ENCODE results near the gene RRP9. TPM values are rescaled to one million over a fixed set of nuclear protein-coding genes. Genes with fewer than 3 reads are reported as not detected.

The RRP9 gene
- total and polyA plus RNA-seq, 10 donors: 9.5 to 26.6 (median 14.1) TPM

DNA sequence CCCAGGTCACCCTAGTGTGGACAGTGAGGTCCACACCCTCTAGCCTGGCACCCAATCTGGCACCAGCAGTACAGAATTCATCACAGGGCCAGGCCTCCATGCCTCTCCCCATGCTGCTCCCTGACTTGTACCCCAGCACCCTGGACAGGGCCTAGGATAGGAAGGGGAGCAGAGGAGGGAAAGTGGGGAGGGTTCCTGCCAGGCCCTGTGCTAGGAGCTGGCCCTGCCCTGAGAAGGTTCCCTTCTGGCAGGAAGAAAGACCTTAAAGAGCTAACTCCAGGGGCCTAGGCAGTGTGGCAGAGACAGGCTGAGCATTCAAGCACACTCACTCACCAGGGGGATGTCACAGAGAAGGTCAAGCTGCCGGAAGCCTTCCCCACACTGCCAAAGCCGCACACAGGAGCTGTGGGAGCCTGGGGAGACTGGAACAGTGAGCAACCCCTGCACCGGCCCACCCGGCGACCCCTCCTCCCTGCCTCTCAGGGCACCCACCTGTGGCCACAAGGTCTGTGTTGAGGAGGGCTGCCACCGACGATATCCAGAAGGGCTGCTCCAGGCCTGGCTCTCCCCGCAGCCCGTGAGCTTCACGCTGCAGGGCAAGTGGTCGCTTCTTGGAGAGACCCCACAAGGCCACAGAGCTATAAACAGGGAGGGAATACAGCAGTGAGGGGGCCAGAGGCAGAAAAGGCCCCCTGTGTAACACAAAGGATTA, 7.4 kb downstream of the RRP9 start:
- peaks cover 0 to 3% (median 0%) of the 10 kb centered on the region in 6 donors for H3K4me1 ChIP-seq
- no peak for TF ChIP-seq POLR2A (IDR thresholded peaks at IDR 0.05)
- TF ChIP-seq, protein P1, sequence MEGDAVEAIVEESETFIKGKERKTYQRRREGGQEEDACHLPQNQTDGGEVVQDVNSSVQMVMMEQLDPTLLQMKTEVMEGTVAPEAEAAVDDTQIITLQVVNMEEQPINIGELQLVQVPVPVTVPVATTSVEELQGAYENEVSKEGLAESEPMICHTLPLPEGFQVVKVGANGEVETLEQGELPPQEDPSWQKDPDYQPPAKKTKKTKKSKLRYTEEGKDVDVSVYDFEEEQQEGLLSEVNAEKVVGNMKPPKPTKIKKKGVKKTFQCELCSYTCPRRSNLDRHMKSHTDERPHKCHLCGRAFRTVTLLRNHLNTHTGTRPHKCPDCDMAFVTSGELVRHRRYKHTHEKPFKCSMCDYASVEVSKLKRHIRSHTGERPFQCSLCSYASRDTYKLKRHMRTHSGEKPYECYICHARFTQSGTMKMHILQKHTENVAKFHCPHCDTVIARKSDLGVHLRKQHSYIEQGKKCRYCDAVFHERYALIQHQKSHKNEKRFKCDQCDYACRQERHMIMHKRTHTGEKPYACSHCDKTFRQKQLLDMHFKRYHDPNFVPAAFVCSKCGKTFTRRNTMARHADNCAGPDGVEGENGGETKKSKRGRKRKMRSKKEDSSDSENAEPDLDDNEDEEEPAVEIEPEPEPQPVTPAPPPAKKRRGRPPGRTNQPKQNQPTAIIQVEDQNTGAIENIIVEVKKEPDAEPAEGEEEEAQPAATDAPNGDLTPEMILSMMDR (IDR thresholded peaks at IDR 0.05 in 8 of 11, conservative IDR thresholded peaks at IDR 0.05 in 3 of 11): no peak
- intact Hi-C loops (cut with DNase I; ENCODE audit: low total_unique reads): no loop called here
- peak; percentile 52 for DNase-seq
- 93 to 97% (median 95%) methylated on average over 4 to 11 of the region's 11 CpGs for WGBS, 5 donors
- H3K27me3 ChIP-seq (replicated peaks in 1 of 7): no peaks in the 10 kb centered on the region
- peaks cover 5 to 87% (median 67%) of the 10 kb centered on the region in 6 donors for H3K36me3 ChIP-seq
- H3K27ac ChIP-seq: no peak overlapping the region
- no peaks in the 10 kb centered on the region for H3K9me3 ChIP-seq
- H3K4me3 ChIP-seq: no peak overlapping the region

DNA sequence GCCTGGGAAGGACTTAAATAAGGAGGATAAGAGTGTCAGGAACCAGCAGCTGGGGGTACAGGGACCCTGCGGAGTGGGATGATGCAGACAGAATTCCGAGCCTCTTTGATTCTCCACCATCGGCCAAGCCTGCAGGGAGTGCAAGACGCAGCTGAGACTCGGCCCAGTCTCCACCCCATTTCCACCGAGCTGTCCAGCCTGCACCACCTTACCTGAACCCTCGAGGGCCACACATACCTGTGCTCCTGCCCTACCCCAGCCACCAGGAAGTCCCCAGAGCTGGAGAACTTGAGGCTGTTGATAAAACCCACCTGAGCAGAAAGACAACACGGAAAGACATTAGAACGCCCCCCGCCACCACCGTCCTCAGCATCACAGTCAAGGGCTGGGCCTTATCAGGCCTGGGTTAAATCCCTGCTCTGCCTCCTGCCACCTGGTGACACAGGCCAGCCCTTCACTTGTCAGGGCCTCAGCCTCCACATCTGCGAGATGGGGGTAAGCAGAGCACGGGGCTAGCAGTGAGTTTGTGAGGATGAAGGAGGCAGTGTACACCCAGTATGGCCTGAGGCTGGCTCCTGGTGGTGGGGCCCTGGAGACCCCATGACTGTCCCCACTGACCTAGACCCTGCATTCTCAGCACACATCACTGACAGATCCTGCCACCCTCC, 8.1 kb downstream of the RRP9 start:
- intact Hi-C loops (cut with DNase I; ENCODE audit: low total_unique reads): no loop called here
- WGBS, 5 donors: 89 to 100% (median 94%) methylated on average over 13 of the region's 13 CpGs
- TF ChIP-seq POLR2A (IDR thresholded peaks at IDR 0.05) (no peak), POLR2AphosphoS5 (IDR thresholded peaks at IDR 0.05) (no peak)
- TF ChIP-seq, protein P1 (IDR thresholded peaks at IDR 0.05 in 8 of 11, conservative IDR thresholded peaks at IDR 0.05 in 3 of 11): no peak
- no peaks in the 10 kb centered on the region for H3K9me3 ChIP-seq
- H3K27me3 ChIP-seq (replicated peaks in 1 of 7): no peaks in the 10 kb centered on the region
- no peaks in the 10 kb centered on the region for H3K4me1 ChIP-seq
- peaks cover 5 to 80% (median 65%) of the 10 kb centered on the region in 6 donors for H3K36me3 ChIP-seq
- no peak overlapping the region for H3K4me3 ChIP-seq
- DNase-seq: peak; percentile 45
- H3K27ac ChIP-seq: no peak overlapping the region

DNA sequence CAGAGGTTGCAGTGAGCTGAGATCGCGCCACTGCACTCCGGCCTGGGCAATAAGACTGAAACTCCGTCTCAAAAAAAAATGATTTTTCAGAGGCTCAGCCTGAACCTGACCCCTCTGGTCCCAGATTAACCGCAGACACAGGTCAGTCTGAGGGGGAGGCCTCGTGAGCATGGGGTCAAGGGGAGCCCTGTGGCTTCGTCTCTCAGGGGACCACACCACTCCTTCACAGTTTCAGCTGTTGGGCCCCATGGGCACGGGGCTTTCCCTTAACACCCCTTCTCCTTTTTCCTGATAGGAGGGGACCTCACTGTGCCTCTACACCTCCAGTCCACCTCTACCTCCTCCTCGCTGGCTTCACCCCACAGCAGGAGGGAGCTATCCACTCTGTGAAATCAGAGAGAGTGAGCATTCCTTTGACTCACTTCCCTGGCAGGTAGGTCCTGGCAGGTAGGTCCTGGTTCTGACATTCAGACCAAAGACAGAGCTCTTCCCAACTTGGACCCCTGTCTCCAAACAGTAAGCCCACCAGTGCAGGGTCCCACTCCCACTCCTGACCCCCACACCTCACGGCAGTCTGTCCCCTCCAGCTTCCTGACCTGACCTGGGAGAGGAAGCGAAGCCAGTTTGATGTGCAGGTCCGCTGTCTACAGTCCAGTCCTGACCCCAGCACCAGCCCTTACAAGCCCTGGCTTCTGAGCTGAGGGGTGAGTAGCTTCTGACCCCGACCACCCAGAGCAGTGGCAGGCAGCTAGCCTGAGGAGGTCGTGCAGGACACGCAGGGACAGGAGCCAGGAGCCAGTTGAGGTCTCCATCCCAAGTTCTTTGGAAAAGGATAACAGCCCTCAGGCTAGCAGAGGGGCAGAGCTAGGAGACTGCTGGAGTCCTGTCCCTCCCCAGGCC, 9.0 kb downstream of the RRP9 start:
- peak; percentile 41 for DNase-seq
- WGBS, 5 donors: 89 to 93% (median 91%) methylated on average over 13 to 15 of the region's 15 CpGs
- Histone ChIP-seq H3K4me1 (no peaks in the 10 kb centered on the region), H3K36me3 (peaks cover 5 to 71% (median 56%) of the 10 kb centered on the region in 6 donors), H3K9me3 (no peaks in the 10 kb centered on the region), H3K4me3 (no peak overlapping the region), H3K27me3 (replicated peaks in 1 of 7) (no peaks in the 10 kb centered on the region), H3K27ac (no peak overlapping the region)
- intact Hi-C loops (cut with DNase I; ENCODE audit: low total_unique reads): no loop called here
- TF ChIP-seq, protein P1 (IDR thresholded peaks at IDR 0.05 in 8 of 11, conservative IDR thresholded peaks at IDR 0.05 in 3 of 11): no peak
- TF ChIP-seq POLR2AphosphoS5 (IDR thresholded peaks at IDR 0.05) (no peak), POLR2A (IDR thresholded peaks at IDR 0.05) (no peak)
